ENCODE measurements around the gene QRFP. TPM values are rescaled to one million over a fixed set of nuclear protein-coding genes. Genes with fewer than 3 reads are reported as not detected.

Gene QRFP
- total and polyA plus RNA-seq, 9 donors, result 0.27 to 0.66 (median 0.47) TPM; not detected in 1

GRCh38 chr9:130880599-130881220, 15.9 kb downstream of the QRFP start:
- 92% methylated on average over 15 of the region's 16 CpGs for WGBS (ENCODE audit: insufficient coverage)
- Histone ChIP-seq H3K36me3 (ENCODE audit: control insufficient read depth, insufficient read depth, low read length) (peaks cover 81% of the 10 kb centered on the region), H3K9me3 (replicated peaks; ENCODE audit: control insufficient read depth, low read depth, low read length) (no peaks in the 10 kb centered on the region), H3K27ac (ENCODE audit: low read length) (no peak overlapping the region), H3K27me3 (ENCODE audit: control insufficient read depth, insufficient read depth, low read length) (no peaks in the 10 kb centered on the region), H3K4me1 (ENCODE audit: control insufficient read depth, insufficient read depth, low read length) (no peaks in the 10 kb centered on the region), H3K4me3 (ENCODE audit: low read length) (no peak overlapping the region)
- no peak for DNase-seq

- Histone ChIP-seq H3K27ac (ENCODE audit: low read length) (no peak overlapping the region), H3K9me3 (replicated peaks; ENCODE audit: control insufficient read depth, low read depth, low read length) (no peaks in the 10 kb centered on the region), H3K4me3 (ENCODE audit: low read length) (no peak overlapping the region), H3K36me3 (ENCODE audit: control insufficient read depth, insufficient read depth, low read length) (peaks cover 81% of the 10 kb centered on the region), H3K4me1 (ENCODE audit: control insufficient read depth, insufficient read depth, low read length) (no peaks in the 10 kb centered on the region), H3K27me3 (ENCODE audit: control insufficient read depth, insufficient read depth, low read length) (no peaks in the 10 kb centered on the region)
- WGBS (ENCODE audit: insufficient coverage), result 89% methylated on average over 4 of the region's 9 CpGs
- DNase-seq, result no peak
These were observed 16.7 kb downstream of the QRFP start for GRCh38 chr9:130879863-130880411.

- Histone ChIP-seq H3K36me3 (ENCODE audit: control insufficient read depth, insufficient read depth, low read length) (peaks cover 81% of the 10 kb centered on the region), H3K4me1 (ENCODE audit: control insufficient read depth, insufficient read depth, low read length) (no peaks in the 10 kb centered on the region), H3K4me3 (ENCODE audit: low read length) (no peak overlapping the region), H3K27ac (ENCODE audit: low read length) (no peak overlapping the region), H3K9me3 (replicated peaks; ENCODE audit: control insufficient read depth, low read depth, low read length) (no peaks in the 10 kb centered on the region), H3K27me3 (ENCODE audit: control insufficient read depth, insufficient read depth, low read length) (no peaks in the 10 kb centered on the region)
- WGBS (ENCODE audit: insufficient coverage), result 98% methylated on average over 5 of the region's 6 CpGs
- no peak for DNase-seq
These were observed 18.3 kb downstream of the QRFP start for GRCh38 chr9:130878295-130878694.

DNA sequence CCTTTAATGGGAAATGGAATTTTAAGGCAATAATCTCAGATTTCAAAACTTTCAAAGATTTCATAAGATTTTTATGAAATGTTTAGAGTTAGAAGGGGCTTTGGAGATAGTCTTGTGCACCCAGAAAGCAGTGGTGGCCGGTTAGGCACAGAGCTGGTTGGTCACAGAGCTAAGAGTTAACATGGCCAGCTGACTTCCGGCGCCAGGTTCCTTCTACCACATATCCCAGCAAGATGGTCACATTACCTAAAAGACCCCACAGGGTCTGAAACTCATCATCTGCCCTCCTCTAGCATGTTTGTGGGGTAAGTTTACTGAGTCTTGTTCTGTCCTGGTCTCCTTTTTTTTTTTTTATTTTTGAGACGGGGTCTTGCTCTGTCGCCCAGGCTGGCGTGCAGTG, 19.3 kb downstream of the QRFP start:
- Histone ChIP-seq H3K4me3 (ENCODE audit: low read length) (no peak overlapping the region), H3K27ac (ENCODE audit: low read length) (no peak overlapping the region), H3K4me1 (ENCODE audit: control insufficient read depth, insufficient read depth, low read length) (no peaks in the 10 kb centered on the region), H3K36me3 (ENCODE audit: control insufficient read depth, insufficient read depth, low read length) (peaks cover 85% of the 10 kb centered on the region), H3K9me3 (replicated peaks; ENCODE audit: control insufficient read depth, low read depth, low read length) (no peaks in the 10 kb centered on the region), H3K27me3 (ENCODE audit: control insufficient read depth, insufficient read depth, low read length) (no peaks in the 10 kb centered on the region)
- 100% methylated on average over 2 of the region's 6 CpGs for WGBS (ENCODE audit: insufficient coverage)
- DNase-seq, result no peak

- DNase-seq, result no peak
- no peaks in the 10 kb centered on the region for H3K27me3 ChIP-seq (ENCODE audit: control insufficient read depth, insufficient read depth, low read length)
- no peak overlapping the region for H3K27ac ChIP-seq (ENCODE audit: low read length)
- H3K9me3 ChIP-seq (replicated peaks; ENCODE audit: control insufficient read depth, low read depth, low read length), result no peaks in the 10 kb centered on the region
- WGBS (ENCODE audit: insufficient coverage), result 95% methylated on average over 4 of the region's 5 CpGs
- H3K4me3 ChIP-seq (ENCODE audit: low read length), result no peak overlapping the region
- peaks cover 81% of the 10 kb centered on the region for H3K36me3 ChIP-seq (ENCODE audit: control insufficient read depth, insufficient read depth, low read length)
- H3K4me1 ChIP-seq (ENCODE audit: control insufficient read depth, insufficient read depth, low read length), result peaks cover 3% of the 10 kb centered on the region
These were observed 21.8 kb downstream of the QRFP start for GRCh38 chr9:130874783-130875182.

DNA sequence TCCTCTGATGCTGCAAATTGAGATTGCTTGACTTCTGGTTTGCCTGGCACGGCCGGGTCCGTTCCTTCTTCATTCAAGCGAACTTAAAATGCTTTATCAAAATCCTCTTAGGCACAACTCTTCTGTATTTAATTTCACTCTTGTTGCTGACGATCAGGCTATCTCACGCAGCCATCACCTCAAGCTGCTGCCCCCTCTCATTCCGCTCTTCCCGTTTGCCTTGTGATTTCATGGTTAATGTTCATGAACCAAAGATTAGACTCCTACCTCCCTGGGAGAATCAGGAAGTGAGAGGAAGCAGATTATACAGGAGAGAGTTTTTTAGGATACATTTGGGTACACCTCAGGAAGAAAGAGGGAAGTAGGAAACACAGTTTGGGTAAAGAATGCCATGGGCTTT, 22.6 kb downstream of the QRFP start:
- peaks cover 3% of the 10 kb centered on the region for H3K4me1 ChIP-seq (ENCODE audit: control insufficient read depth, insufficient read depth, low read length)
- peaks cover 77% of the 10 kb centered on the region for H3K36me3 ChIP-seq (ENCODE audit: control insufficient read depth, insufficient read depth, low read length)
- WGBS (ENCODE audit: insufficient coverage), result 89% methylated on average over 5 of the region's 8 CpGs
- no peaks in the 10 kb centered on the region for H3K27me3 ChIP-seq (ENCODE audit: control insufficient read depth, insufficient read depth, low read length)
- no peak overlapping the region for H3K27ac ChIP-seq (ENCODE audit: low read length)
- no peaks in the 10 kb centered on the region for H3K9me3 ChIP-seq (replicated peaks; ENCODE audit: control insufficient read depth, low read depth, low read length)
- no peak overlapping the region for H3K4me3 ChIP-seq (ENCODE audit: low read length)
- DNase-seq, result no peak

DNA sequence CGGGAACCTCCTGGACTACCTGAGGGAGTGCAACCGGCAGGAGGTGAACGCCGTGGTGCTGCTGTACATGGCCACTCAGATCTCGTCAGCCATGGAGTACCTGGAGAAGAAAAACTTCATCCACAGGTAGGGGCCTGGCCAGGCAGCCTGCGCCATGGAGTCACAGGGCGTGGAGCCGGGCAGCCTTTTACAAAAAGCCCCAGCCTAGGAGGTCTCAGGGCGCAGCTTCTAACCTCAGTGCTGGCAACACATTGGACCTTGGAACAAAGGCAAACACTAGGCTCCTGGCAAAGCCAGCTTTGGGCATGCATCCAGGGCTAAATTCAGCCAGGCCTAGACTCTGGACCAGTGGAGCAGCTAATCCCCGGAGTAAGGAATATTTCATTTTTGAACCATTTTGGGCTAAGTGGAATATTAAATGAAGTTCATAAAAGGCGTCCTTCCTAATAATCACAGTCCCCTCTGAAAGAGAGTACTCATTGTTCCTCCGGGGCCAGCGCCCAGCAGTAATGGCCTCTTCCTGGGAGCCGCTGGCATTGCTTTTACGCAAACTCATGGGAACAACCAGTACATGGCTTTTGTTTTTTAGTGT, 23.6 kb downstream of the QRFP start:
- no peak overlapping the region for H3K4me3 ChIP-seq (ENCODE audit: low read length)
- peaks cover 71% of the 10 kb centered on the region for H3K36me3 ChIP-seq (ENCODE audit: control insufficient read depth, insufficient read depth, low read length)
- H3K9me3 ChIP-seq (replicated peaks; ENCODE audit: control insufficient read depth, low read depth, low read length), result no peaks in the 10 kb centered on the region
- no peaks in the 10 kb centered on the region for H3K27me3 ChIP-seq (ENCODE audit: control insufficient read depth, insufficient read depth, low read length)
- DNase-seq, result no peak
- WGBS (ENCODE audit: insufficient coverage), result 80% methylated on average over 6 of the region's 15 CpGs
- no peak overlapping the region for H3K27ac ChIP-seq (ENCODE audit: low read length)
- H3K4me1 ChIP-seq (ENCODE audit: control insufficient read depth, insufficient read depth, low read length), result peaks cover 3% of the 10 kb centered on the region

- Histone ChIP-seq H3K9me3 (replicated peaks; ENCODE audit: control insufficient read depth, low read depth, low read length) (no peaks in the 10 kb centered on the region), H3K4me3 (ENCODE audit: low read length) (no peak overlapping the region), H3K27me3 (ENCODE audit: control insufficient read depth, insufficient read depth, low read length) (no peaks in the 10 kb centered on the region), H3K36me3 (ENCODE audit: control insufficient read depth, insufficient read depth, low read length) (peaks cover 70% of the 10 kb centered on the region), H3K4me1 (ENCODE audit: control insufficient read depth, insufficient read depth, low read length) (peaks cover 3% of the 10 kb centered on the region), H3K27ac (ENCODE audit: low read length) (no peak overlapping the region)
- WGBS (ENCODE audit: insufficient coverage), result 93% methylated on average over 8 of the region's 9 CpGs
- no peak for DNase-seq
These were observed 24.1 kb downstream of the QRFP start for GRCh38 chr9:130872508-130872907.

GRCh38 chr9:130872093-130872492, 24.5 kb downstream of the QRFP start:
- Histone ChIP-seq H3K27me3 (ENCODE audit: control insufficient read depth, insufficient read depth, low read length) (no peaks in the 10 kb centered on the region), H3K9me3 (replicated peaks; ENCODE audit: control insufficient read depth, low read depth, low read length) (no peaks in the 10 kb centered on the region), H3K36me3 (ENCODE audit: control insufficient read depth, insufficient read depth, low read length) (peaks cover 69% of the 10 kb centered on the region), H3K4me1 (ENCODE audit: control insufficient read depth, insufficient read depth, low read length) (peaks cover 3% of the 10 kb centered on the region), H3K4me3 (ENCODE audit: low read length) (no peak overlapping the region), H3K27ac (ENCODE audit: low read length) (no peak overlapping the region)
- WGBS (ENCODE audit: insufficient coverage), result 89% methylated on average over 8 of the region's 15 CpGs
- DNase-seq, result no peak

- Histone ChIP-seq H3K4me3 (ENCODE audit: low read length) (no peak overlapping the region), H3K9me3 (replicated peaks; ENCODE audit: control insufficient read depth, low read depth, low read length) (no peaks in the 10 kb centered on the region), H3K4me1 (ENCODE audit: control insufficient read depth, insufficient read depth, low read length) (peaks cover 3% of the 10 kb centered on the region), H3K27ac (ENCODE audit: low read length) (no peak overlapping the region), H3K27me3 (ENCODE audit: control insufficient read depth, insufficient read depth, low read length) (no peaks in the 10 kb centered on the region), H3K36me3 (ENCODE audit: control insufficient read depth, insufficient read depth, low read length) (peaks cover 65% of the 10 kb centered on the region)
- DNase-seq, result no peak
- 76% methylated on average over 8 of the region's 10 CpGs for WGBS (ENCODE audit: insufficient coverage)
These were observed 25.1 kb downstream of the QRFP start for GRCh38 chr9:130871395-130872062.
